ENCODE results near the gene ATP2B2.

GRCh38 chr3:10330319-10330718 lies 175.1 kb downstream of the ATP2B2 start:
- TF ChIP-seq POLR2A (IDR thresholded peaks at IDR 0.05; ENCODE audit: low read length) (no peak), TP53 (CRISPR knock-in tag; IDR thresholded peaks at IDR 0.05) (no peak)
